Fibroblast of pulmonary artery (primary cell): ENCODE results near the gene ATN1.

ENCODE experiments used
- DNase-seq: peaks from one replicate; pipeline ENCODE4 v3.0.0-alpha.2; 2010; ENCODE audit warnings: low read depth
- H3K4me3 ChIP-seq: replicated peaks from 2 replicates; pipeline ENCODE4 v1.5.1; 2011; ENCODE audit warnings: low read depth, mild to moderate bottlenecking, control low read depth, low read length, moderate library complexity
- TF ChIP-seq, protein P1 (sequence below): IDR thresholded peaks from 2 replicates; pipeline ENCODE4 v1.5.1; 2011; ENCODE audit warnings: mild to moderate bottlenecking, control low read depth, low read length, inconsistent platforms; ENCODE audit errors: missing control alignments

The ATN1 gene

DNA sequence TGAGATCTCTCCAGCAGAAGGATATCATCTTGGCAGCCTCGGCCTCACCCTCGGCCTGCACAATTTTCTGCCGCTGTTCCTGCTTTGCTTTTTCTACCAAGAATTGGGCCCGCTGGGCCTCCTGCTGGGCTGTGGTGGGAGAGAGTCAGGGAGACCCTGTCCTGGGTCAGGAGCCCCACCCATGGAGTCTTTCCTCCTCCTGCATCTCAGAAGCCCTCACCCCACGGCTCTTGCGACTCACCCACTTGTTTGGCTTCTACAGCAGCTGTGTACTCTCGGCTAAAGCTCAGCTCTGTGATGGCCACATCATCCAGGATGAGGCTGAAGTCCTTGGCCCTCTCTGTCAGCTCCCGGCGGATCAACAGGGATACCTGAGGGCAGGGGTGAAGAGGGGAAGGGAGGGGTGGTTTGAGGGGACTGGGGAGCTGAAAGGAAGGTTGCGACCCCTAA is 39.9 kb downstream of the ATN1 start:
- H3K4me3 ChIP-seq = no peak overlapping the region
- no peak for DNase-seq
- TF ChIP-seq, protein P1, sequence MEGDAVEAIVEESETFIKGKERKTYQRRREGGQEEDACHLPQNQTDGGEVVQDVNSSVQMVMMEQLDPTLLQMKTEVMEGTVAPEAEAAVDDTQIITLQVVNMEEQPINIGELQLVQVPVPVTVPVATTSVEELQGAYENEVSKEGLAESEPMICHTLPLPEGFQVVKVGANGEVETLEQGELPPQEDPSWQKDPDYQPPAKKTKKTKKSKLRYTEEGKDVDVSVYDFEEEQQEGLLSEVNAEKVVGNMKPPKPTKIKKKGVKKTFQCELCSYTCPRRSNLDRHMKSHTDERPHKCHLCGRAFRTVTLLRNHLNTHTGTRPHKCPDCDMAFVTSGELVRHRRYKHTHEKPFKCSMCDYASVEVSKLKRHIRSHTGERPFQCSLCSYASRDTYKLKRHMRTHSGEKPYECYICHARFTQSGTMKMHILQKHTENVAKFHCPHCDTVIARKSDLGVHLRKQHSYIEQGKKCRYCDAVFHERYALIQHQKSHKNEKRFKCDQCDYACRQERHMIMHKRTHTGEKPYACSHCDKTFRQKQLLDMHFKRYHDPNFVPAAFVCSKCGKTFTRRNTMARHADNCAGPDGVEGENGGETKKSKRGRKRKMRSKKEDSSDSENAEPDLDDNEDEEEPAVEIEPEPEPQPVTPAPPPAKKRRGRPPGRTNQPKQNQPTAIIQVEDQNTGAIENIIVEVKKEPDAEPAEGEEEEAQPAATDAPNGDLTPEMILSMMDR = no peak

DNA sequence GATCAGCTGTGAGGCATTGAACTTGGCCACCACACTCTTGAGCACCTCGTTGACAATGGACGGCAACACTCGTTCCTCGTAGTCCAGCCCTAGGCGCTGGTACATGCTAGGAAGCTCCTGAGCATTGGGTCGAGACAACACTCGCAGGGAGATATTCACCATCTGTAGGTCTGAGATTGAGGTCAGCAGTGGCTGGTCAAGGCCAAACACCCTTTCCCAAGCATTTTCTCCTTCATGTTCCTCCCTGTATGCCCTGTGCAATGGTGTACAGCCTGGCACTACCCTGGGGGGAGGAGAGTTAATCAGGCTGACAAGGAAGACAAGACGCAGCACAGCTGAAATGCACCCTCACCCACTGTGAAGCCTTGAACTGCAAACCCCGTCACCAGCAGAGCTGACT is 40.7 kb downstream of the ATN1 start:
- TF ChIP-seq, protein P1 = no peak
- peak overlapping the region; percentile 10 for H3K4me3 ChIP-seq
- no peak for DNase-seq

DNA sequence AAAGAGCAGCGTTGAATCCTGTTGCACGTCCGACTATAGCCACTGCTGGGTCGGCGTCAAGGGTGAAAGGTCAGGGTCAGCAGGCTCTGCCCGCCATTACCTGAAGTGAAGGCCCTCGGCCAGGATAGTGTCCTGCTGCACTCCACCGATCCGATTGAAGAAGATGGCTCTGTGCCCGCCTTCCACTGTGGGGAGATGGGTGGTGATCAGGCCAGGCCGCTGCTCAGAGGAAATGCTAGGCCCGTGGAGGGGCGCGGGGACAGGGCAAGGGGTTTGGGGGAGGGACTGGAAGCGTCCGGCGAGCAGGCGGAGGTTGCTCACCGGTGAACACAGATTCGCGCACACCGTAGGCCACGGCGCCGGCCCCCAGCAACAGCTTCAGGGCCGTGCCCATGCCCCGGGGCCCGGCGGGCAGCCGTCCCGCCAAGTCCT is 42.4 kb downstream of the ATN1 start:
- H3K4me3 ChIP-seq = peak overlapping the region; percentile 100
- TF ChIP-seq, protein P1 = no peak
- DNase-seq = no peak

DNA sequence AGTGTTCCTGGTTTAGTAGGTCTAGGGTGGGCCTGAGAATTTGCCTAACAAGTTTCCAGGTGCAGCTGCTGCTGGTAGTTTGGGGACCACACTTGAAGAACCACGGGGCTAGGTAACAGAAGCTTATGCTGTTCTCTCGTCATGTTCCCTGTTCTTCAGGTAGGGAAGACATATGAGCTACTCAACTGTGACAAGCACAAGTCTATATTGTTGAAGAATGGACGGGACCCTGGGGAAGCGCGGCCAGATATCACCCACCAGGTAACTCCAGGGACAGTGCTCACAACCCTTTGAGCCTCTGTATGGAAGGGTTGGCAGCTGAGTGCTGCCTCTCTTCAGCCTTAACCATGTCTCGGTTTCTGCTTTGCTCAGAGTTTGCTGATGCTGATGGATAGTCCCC is 46.4 kb downstream of the ATN1 start:
- DNase-seq = no peak
- H3K4me3 ChIP-seq = no peak overlapping the region
- TF ChIP-seq, protein P1 = no peak

DNA sequence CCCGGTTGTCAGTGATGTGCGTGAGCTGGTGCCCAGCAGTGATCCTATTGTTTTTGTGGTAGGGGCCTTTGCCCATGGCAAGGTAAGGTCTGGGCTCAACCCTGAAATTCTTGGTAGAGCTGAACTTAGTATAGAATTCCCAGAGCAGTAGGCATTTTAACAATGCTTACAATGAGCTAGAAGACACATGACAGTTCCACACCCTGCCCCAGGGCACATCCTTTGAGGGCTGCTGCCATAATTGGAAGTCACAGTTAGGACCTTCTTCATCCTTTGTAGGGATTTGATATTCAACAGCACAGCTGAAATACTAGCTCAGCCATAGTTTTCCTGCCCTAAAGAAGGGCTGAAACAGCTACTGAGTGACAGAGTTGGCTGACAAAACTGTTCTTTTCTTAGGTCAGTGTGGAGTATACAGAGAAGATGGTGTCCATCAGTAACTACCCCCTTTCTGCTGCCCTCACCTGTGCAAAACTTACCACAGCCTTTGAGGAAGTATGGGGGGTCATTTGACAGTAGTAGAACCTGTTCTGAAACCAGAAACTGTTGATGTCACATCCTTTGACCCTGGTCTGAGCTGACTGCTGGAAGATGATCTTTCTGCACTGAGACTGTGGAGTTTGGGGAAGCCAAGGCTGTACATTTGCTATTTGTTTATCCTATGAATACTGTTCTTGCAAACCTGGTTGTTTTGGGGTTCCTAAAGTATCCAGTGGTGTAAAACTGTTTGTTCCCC is 47.7 kb downstream of the ATN1 start:
- TF ChIP-seq, protein P1 = no peak
- H3K4me3 ChIP-seq = no peak overlapping the region
- no peak for DNase-seq

DNA sequence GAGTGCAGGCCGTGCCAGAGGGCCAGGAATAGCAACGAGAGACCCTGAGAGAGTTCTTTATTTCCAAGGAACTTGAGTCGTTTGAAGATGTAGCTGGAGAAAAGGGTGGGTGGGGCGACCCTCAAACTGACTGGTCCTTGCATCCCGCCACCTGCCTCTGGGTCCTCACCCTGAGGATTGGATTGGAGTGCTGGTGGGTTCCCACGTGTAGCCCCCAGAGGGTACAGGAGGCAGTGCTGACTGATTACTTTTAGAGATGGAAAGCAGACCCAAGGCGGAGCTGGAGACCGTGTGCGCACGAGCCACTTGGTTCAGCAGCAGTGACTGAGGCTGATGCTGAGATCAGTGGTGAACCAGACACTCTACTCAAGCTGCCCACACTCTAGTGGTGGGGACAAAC is 49.9 kb downstream of the ATN1 start:
- TF ChIP-seq, protein P1 = no peak
- DNase-seq = no peak

DNA sequence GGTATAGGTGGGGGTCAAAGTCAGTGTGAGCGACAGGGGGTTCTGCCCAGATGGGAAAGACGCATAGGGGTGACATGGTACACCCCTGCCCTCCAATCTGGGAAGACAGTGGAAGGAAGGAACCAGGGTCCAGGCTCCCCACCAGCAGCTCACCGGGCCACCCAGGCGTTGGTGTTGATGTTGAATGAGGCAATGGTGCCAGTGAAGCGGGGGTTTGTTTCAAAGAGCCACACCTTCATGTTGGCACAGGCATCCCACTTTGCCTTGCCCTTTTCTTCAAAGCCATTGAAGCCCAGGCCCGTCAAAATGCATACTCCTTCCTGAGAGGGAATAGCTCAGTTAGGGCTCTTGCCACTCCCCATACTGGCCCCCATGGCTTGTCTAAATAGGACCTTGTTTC is 50.4 kb downstream of the ATN1 start:
- TF ChIP-seq, protein P1 = no peak
- no peak overlapping the region for H3K4me3 ChIP-seq
- no peak for DNase-seq

More for the DNA sequence above, 49.9 kb downstream of the ATN1 start:
- H3K4me3 ChIP-seq = no peak overlapping the region
